GM18951 (cell line): ENCODE results near the gene WDR62.

Source experiments
- POLR2A ChIP-seq: IDR thresholded peaks from 4 replicates; pipeline ENCODE4 v1.6.1; 2011; ENCODE audit warnings: mild to moderate bottlenecking; ENCODE audit not compliant: insufficient read length, insufficient read depth; ENCODE audit errors: extremely low read depth
- in situ Hi-C: fragments of 300-500 bp; cut with MboI; formaldehyde crosslinking; loops from one replicate; pipeline ENCODE4 v1.12.0; 2022; ENCODE audit warnings: low sequenced_read_pairs, mixed read lengths, inconsistent platforms; ENCODE audit not compliant: unreplicated experiment

Gene WDR62

DNA sequence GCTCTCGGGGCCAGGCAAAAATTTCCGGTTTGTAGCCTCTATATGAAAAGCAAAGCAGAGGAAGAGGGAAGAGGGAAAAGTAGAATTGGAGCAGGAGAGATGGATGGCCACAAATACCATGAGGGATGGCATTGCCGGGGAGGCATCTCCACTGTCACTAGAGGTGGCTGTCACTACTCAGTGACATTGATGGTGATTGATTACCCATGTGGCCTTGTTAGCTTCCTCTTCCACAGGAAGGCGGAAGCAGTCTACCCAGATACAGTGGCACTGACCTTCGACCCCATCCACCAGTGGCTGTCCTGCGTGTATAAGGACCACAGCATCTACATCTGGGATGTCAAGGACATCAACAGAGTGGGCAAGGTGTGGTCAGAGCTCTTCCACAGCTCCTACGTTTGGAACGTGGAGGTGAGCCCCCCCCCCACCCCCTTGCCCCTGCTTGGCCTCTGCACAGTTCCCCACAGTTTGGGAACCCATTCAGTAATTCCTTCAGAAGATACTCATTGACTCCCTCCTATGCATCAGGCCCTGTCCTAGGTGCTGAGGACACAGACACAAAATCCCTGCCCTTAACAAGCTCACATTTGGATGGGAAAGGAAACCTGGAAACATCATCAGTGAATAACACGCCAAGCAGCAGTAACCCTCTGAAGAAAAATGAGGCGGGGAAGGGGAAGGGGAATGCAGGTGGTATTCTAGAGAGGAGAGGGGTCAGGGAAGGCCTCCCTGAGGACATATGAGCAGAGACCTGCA lies 18.6 kb downstream of the WDR62 start:
- no peak for TF ChIP-seq POLR2A
- in situ Hi-C loops = no loop called here

DNA sequence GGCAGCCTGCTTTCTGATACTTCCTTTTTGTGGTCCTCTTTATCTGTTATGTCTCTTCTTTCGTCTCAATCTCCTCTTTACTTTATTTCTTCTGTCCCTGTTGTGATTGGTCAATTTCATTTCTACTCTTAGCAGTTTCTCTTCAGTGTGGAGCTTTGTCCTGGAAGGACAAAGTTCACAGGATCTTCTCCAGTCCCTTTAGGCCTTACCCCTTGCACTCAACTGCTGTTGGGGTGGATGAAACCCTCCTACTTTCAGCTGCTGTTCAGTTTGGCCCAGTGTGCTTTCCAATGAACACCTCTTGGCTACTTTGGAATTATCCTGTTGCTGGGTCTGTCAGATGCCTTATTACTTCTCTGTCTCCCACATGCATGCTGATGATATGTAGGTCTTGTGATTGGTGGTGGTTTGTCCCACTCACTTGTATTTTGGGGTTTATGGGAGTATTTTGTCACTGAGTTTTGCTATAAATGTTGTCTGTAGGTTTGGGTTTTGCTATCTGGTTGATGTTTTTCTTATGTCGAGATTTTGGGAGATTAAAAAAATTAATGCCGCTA lies 24.8 kb downstream of the WDR62 start:
- no peak for TF ChIP-seq POLR2A
- in situ Hi-C loops = no loop called here

DNA sequence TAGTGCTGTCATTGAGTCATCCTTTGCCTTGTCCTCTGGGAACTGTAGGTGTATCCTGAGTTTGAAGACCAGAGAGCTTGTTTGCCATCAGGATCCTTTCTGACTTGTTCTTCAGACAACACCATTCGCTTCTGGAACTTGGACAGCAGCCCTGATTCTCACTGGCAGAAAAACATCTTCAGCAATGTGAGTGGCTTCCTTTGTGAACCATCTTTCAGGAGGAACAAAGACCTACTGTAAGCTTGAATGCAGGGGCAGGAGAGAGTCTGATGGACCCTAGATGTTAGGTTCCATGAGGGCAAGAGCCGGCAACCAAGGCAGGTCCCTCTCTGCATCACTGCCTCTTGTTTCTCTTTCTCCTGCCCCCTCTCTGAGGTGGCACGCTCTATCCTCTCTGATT lies 26.7 kb downstream of the WDR62 start:
- in situ Hi-C loops = no loop called here

GRCh38 chr19:36081894-36082293 lies 27.2 kb downstream of the WDR62 start:
- in situ Hi-C loops = no loop called here
- TF ChIP-seq POLR2A = no peak

More for the DNA sequence above, 26.7 kb downstream of the WDR62 start:
- no peak for TF ChIP-seq POLR2A

- in situ Hi-C loops = no loop called here
- TF ChIP-seq POLR2A = no peak
These were observed 28.2 kb downstream of the WDR62 start for GRCh38 chr19:36082916-36083315.

DNA sequence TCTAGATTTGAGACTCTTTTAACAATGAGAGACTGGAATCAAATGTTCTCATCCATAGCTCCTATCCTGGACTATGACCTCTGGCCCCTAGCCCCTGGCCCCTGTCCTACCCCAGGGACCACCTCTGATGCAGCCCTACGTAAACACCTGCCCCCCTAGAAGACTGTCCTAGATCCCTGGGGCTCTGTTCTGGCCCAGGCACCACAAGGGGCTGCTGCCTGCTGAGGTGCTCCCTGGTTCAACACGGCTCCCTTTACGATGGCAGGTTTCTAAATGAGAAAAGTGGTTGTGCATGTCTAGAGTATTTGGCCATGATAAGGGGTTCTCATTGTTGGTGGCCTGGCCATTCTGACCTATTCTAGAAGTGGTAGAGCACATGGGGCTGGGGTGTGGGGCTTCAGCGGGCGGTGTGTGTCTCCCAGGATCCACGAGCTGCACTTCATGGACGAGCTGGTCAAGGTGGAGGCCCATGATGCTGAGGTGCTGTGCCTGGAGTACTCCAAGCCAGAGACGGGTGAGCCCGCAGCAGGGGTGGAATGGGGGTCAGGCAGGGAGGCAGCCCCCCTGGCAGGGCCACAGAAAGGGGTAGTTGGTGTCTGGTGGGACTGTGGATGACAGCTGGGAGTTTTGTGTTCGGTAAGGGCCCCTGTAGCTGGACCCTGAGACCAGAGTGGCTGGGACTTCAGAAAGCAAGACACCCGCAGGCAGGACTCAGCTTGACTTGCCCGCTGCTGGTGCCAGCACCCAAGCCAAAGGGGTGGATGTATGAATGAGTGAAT lies 29.7 kb downstream of the WDR62 start:
- in situ Hi-C loops = no loop called here
- TF ChIP-seq POLR2A = no peak

DNA sequence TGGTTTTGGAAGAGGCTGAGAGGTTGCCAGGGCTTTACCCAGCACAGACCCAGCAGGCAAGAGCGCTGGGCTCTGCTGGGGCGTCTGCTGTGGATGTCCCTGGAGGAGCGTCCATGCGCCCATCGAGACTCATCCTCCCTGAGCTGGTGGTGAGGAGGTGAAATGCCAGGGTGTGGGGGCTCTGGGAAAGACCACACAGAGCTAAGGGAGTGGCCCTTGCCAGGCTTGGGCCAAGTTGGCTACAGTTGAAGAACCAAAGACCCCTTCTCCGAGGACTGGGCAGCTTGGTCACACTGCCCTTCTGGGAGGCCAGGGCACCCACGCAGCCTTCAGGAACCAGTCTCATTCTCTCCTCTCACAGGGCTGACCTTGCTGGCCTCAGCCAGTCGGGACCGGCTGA lies 31.6 kb downstream of the WDR62 start:
- no peak for TF ChIP-seq POLR2A

DNA sequence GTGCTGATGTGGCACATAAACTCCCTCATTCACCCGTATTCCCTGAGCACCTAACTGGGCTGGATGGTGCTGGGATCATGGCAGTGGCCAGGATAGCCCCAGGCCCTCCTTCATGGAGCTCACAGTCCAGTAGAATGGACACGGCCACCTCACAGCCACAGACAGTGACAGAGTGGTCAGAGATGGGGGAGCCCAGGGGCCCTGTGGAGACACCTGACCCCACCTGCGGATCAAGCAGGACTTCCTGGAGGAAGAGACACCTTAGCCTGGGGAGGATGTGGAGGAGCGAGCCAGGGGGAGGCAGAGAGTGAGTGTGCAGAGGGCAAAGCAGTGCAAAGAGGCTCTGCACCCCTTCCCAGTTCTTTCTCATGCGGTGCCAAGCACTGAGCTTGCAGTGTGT lies 35.1 kb downstream of the WDR62 start:
- in situ Hi-C loops = no loop called here
- TF ChIP-seq POLR2A = no peak

More for the DNA sequence above, 31.6 kb downstream of the WDR62 start:
- in situ Hi-C loops = no loop called here

- in situ Hi-C loops = no loop called here
- no peak for TF ChIP-seq POLR2A
These were observed 36.4 kb downstream of the WDR62 start for GRCh38 chr19:36090910-36091695.

DNA sequence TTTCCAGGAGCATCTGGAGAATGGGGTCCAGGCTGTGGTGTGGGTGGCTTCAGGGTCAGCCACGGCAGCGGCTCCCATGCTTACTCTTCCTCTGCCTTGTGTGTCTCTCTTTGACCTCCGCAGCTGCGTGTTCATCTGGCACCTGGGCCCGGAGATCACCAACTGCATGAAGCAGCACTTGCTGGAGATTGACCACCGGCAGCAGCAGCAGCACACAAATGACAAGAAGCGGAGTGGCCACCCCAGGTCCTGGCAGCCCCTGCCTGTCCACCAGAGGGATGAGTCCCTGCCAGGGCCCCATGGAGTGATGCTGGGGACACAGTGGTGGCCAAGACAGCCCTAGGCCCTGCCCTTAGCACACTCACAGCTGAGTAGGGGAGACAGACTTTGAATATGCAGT lies 37.9 kb downstream of the WDR62 start:
- no peak for TF ChIP-seq POLR2A
- in situ Hi-C loops = no loop called here

- TF ChIP-seq POLR2A = no peak
- in situ Hi-C loops = no loop called here
These were observed 38.5 kb downstream of the WDR62 start for GRCh38 chr19:36093146-36093662.

- TF ChIP-seq POLR2A = no peak
- in situ Hi-C loops = no loop called here
These were observed 39.0 kb downstream of the WDR62 start for GRCh38 chr19:36093687-36094086.

- in situ Hi-C loops = no loop called here
- TF ChIP-seq POLR2A = no peak
These were observed 42.3 kb downstream of the WDR62 start for GRCh38 chr19:36097036-36097435.
